HG03457 (cell line): ENCODE data around the gene WDR90.

ENCODE experiments used
- ATAC-seq: cut with Tn5 transposase; IDR thresholded peaks from one replicate; pipeline ENCODE4 v1.9.1; 2021; ENCODE audit warnings: moderate number of reproducible peaks; ENCODE audit not compliant: unreplicated experiment

WDR90 gene

GRCh38 chr16:648781-649589 lies at the start of gene WDR90:
Gene WDR90, plus strand, starts transcription at chr16:649365. Its CDS starts 52 bp downstream, at chr16:649417.
- peak; percentile 50 for ATAC-seq

- no peak for ATAC-seq
These were observed 48.4 kb upstream of the WDR90 start for GRCh38 chr16:600781-601180.

GRCh38 chr16:603933-604332 lies 45.2 kb upstream of the WDR90 start:
- no peak for ATAC-seq

- no peak for ATAC-seq
These were observed 42.4 kb upstream of the WDR90 start for GRCh38 chr16:606656-607307.

- no peak for ATAC-seq
These were observed 41.1 kb upstream of the WDR90 start for GRCh38 chr16:608019-608418.

GRCh38 chr16:609316-609715 lies 39.8 kb upstream of the WDR90 start:
- ATAC-seq, result no peak

- ATAC-seq, result no peak
These were observed 39.2 kb upstream of the WDR90 start for GRCh38 chr16:609984-610383.

GRCh38 chr16:610513-611381 lies 38.4 kb upstream of the WDR90 start:
- no peak for ATAC-seq

- no peak for ATAC-seq
These were observed 34.0 kb upstream of the WDR90 start for GRCh38 chr16:615122-615521.

GRCh38 chr16:616733-617586 lies 32.2 kb upstream of the WDR90 start:
- no peak for ATAC-seq

- ATAC-seq, result no peak
These were observed 31.3 kb upstream of the WDR90 start for GRCh38 chr16:617855-618254.

GRCh38 chr16:619476-620100 lies 29.6 kb upstream of the WDR90 start:
- no peak for ATAC-seq

GRCh38 chr16:620700-621525 lies 28.3 kb upstream of the WDR90 start:
- no peak for ATAC-seq

GRCh38 chr16:621526-622105 lies 27.5 kb upstream of the WDR90 start:
- ATAC-seq, result no peak

- ATAC-seq, result no peak
These were observed 26.3 kb upstream of the WDR90 start for GRCh38 chr16:622920-623280.

GRCh38 chr16:624526-625070 lies 24.6 kb upstream of the WDR90 start:
- no peak for ATAC-seq

- no peak for ATAC-seq
These were observed 23.8 kb upstream of the WDR90 start for GRCh38 chr16:625117-625976.
